B cell (primary cell): ENCODE data around the gene TCEA3. TPM values are rescaled to one million over a fixed set of nuclear protein-coding genes. Genes with fewer than 3 reads are reported as not detected.

Source experiments
- ATAC-seq: fragments of 200-7000 bp; cut with Tn5 transposase; one replicate; pipeline ENCODE4 v1.10.0; 2021; ENCODE audit warnings: low read depth, mild to moderate bottlenecking, moderate number of reproducible peaks, moderate library complexity
- CTCF ChIA-PET: fragments of 350-600 bp; sonication (Branson Sonifier 250); formaldehyde crosslinking; loops from one replicate; lab custom pipeline; 2021; ENCODE audit warnings: antibody characterized with exemption, inconsistent platforms; lab: Charles Lee
- POLR2A ChIA-PET: fragments of 350-600 bp; sonication (Branson Sonifier 250); formaldehyde crosslinking; loops from one replicate; lab custom pipeline; 2021; ENCODE audit warnings: antibody characterized with exemption; lab: Charles Lee
- DNase-seq: peaks from one replicate; pipeline ENCODE4 v3.0.0; 2013
- H2AFZ ChIP-seq: 2 replicates; pipeline ENCODE4 v1.6.1; 2012; ENCODE audit warnings: mild to moderate bottlenecking, low read depth, low read length; ENCODE audit not compliant: insufficient read depth, poor library complexity, severe bottlenecking
- H3K27ac ChIP-seq, 2 donors: 1 replicate in 1 of 2; 2 replicates in 1 of 2; pipeline ENCODE4 v1.5.1; 2012 to 2013; ENCODE audit warnings: low read length in 2 of 2, mild to moderate bottlenecking in 2 of 2, moderate library complexity in 1 of 2
- H3K27me3 ChIP-seq, 4 experiments: fragments of 200-600 bp in 1 of 4; sonication (generic) in 1 of 4; replicated peaks in 1 of 4; 1 replicate in 2 of 4; 2 replicates in 2 of 4; pipeline versions ENCODE4 v1.6.1 to v1.7.0; 2013 to 2016; ENCODE audit warnings: low read length in 3 of 4, mild to moderate bottlenecking in 2 of 4, mixed read lengths in 1 of 4, moderate library complexity in 1 of 4; ENCODE audit not compliant: insufficient read depth in 4 of 4, control insufficient read depth in 3 of 4; ENCODE audit errors: control extremely low read depth in 1 of 4
- H3K36me3 ChIP-seq, 2 experiments: replicated peaks in 1 of 2; 1 replicate in 1 of 2; 2 replicates in 1 of 2; pipeline versions ENCODE4 v1.6.1 to v1.7.1; 2013; ENCODE audit warnings: low read length in 1 of 2; ENCODE audit not compliant: insufficient read depth in 2 of 2, control insufficient read depth in 1 of 2; ENCODE audit errors: control extremely low read depth in 1 of 2, extremely low read depth in 1 of 2
- H3K4me1 ChIP-seq, 2 donors: fragments of 200-600 bp in 1 of 2; sonication (generic) in 1 of 2; 1 replicate in 1 of 2; 2 replicates in 1 of 2; pipeline versions ENCODE4 v1.5.1 to v1.6.1; 2013 to 2017; ENCODE audit warnings: low read length in 2 of 2; ENCODE audit not compliant: control insufficient read depth in 2 of 2, insufficient read depth in 2 of 2
- H3K4me2 ChIP-seq: replicated peaks from 2 replicates; pipeline ENCODE3; 2012; ENCODE audit warnings: mild to moderate bottlenecking, low read depth, low read length; ENCODE audit not compliant: poor library complexity, severe bottlenecking
- H3K4me3 ChIP-seq, 5 experiments: fragments of 200-600 bp in 1 of 5; sonication (generic) in 1 of 5; 1 replicate in 3 of 5; 2 replicates in 2 of 5; pipeline versions ENCODE4 v1.5.1 to v1.7.0; 2011 to 2016; ENCODE audit warnings: low read length in 4 of 5, mild to moderate bottlenecking in 4 of 5, low read depth in 2 of 5, control low read depth in 1 of 5, moderate library complexity in 1 of 5; ENCODE audit not compliant: insufficient read depth in 1 of 5; ENCODE audit errors: control extremely low read depth in 1 of 5, extremely low read depth in 1 of 5
- H3K79me2 ChIP-seq: fragments of 200-600 bp; sonication (generic); one replicate; pipeline ENCODE4 v1.6.0; 2016; ENCODE audit warnings: low read length; ENCODE audit not compliant: control insufficient read depth, insufficient read depth
- H3K9ac ChIP-seq: fragments of 200-600 bp; sonication (generic); 2 replicates; pipeline ENCODE4 v1.6.1; 2017; ENCODE audit warnings: mild to moderate bottlenecking, low read length, moderate library complexity
- H3K9me3 ChIP-seq, 3 donors: one replicate each; pipeline versions ENCODE4 v1.6.1 to v1.7.1; 2013; ENCODE audit warnings: low read length in 2 of 3; ENCODE audit not compliant: control insufficient read depth in 2 of 3, insufficient read depth in 1 of 3; ENCODE audit errors: control extremely low read depth in 1 of 3
- H4K20me1 ChIP-seq: 2 replicates; pipeline ENCODE4 v1.6.0; 2012; ENCODE audit warnings: mild to moderate bottlenecking, low read length; ENCODE audit not compliant: insufficient read depth, control insufficient read depth, poor library complexity, severe bottlenecking
- H3K27ac Mint-ChIP-seq: one replicate; pipeline ENCODE4 v1.8.0; 2021; ENCODE audit warnings: mixed read lengths
- H3K27me3 Mint-ChIP-seq: one replicate; pipeline ENCODE4 v1.8.0; 2021; ENCODE audit warnings: mixed read lengths
- H3K4me1 Mint-ChIP-seq: one replicate; pipeline ENCODE4 v1.8.0; 2021; ENCODE audit warnings: mixed read lengths
- H3K4me3 Mint-ChIP-seq: one replicate; pipeline ENCODE4 v1.8.0; 2021; ENCODE audit warnings: mixed read lengths
- H3K9me3 Mint-ChIP-seq: one replicate; pipeline ENCODE4 v1.8.0; 2022; ENCODE audit warnings: mixed read lengths; ENCODE audit not compliant: insufficient read depth
- CTCF ChIP-seq: fragments of 200-600 bp; IDR thresholded peaks from one replicate; pipeline ENCODE4 v1.8.0; 2022; ENCODE audit warnings: antibody characterized with exemption, mild to moderate bottlenecking
- EZH2 ChIP-seq: IDR thresholded peaks from 2 replicates; pipeline ENCODE4 v1.6.1; 2012; ENCODE audit warnings: borderline replicate concordance, low read depth, mild to moderate bottlenecking, moderate library complexity, low read length; ENCODE audit not compliant: insufficient read depth, poor library complexity, severe bottlenecking
- WGBS: methylation state at CpG from one replicate; pipeline ENCODE4 v1.1.5; 2013; ENCODE audit warnings: missing lambda C conversion rate; ENCODE audit not compliant: insufficient coverage; 5-methylcytosine and 5-hydroxymethylcytosine counted together
- intact Hi-C: fragments of 100-400 bp; cut with micrococcal nuclease; formaldehyde crosslinking; loops from one replicate; pipeline ENCODE4 v1.10.0; 2022
- polyA plus RNA-seq: library from polyadenylated mRNA; depleted of rRNA; stranded (reverse); fragments of >200 nt; gene quantifications from 2 replicates; pipeline ENCODE4 v1.2.3, GENCODE V29; 2012
- total RNA-seq, 2 donors: library from RNA; stranded (reverse); fragments of 120-200 nt in 1 of 2; gene quantifications; 1 replicate in 1 of 2; 2 replicates in 1 of 2; pipeline versions ENCODE4 v1.2.3 to v1.2.4, GENCODE V29; 2013 to 2022

Gene TCEA3
- total and polyA plus RNA-seq, 2 donors (not counting 1 experiment from before 2014, with no cell fraction given) = 0.22 TPM; not detected in 1

- Histone ChIP-seq H3K4me2 (no peak overlapping the region), H3K36me3 (no peaks in the 10 kb centered on the region), H3K27ac (no peak overlapping the region), H3K4me3 (no peak overlapping the region), H2AFZ (no peak overlapping the region), H3K9ac (no peak overlapping the region), H3K4me1 (peaks cover 12 to 17% of the 10 kb centered on the region in 2 donors), H4K20me1 (no peaks in the 10 kb centered on the region), H3K79me2 (peaks cover 12% of the 10 kb centered on the region), H3K9me3 (no peaks in the 10 kb centered on the region), H3K27me3 (peaks cover 0 to 2% (median 0%) of the 10 kb centered on the region in 4 experiments)
- intact Hi-C loops = no loop called here
- TF ChIP-seq CTCF (no peak), EZH2 (no peak)
- no peaks in the 10 kb centered on the region for H3K9me3 Mint-ChIP-seq
- POLR2A ChIA-PET = no interaction called here
- H3K4me3 Mint-ChIP-seq = no peak overlapping the region
- no peak overlapping the region for H3K27ac Mint-ChIP-seq
- CTCF ChIA-PET = no interaction called here
- DNase-seq = no peak
- no peak for ATAC-seq
- 98% methylated on average over 10 of the region's 13 CpGs for WGBS
- H3K27me3 Mint-ChIP-seq = no peaks in the 10 kb centered on the region
- peaks cover 24% of the 10 kb centered on the region for H3K4me1 Mint-ChIP-seq
Measured at GRCh38 chr1:23371987-23372880, 52.3 kb downstream of the TCEA3 start.
